Heart left ventricle (tissue), 16 donors: Measurements from ENCODE around the gene EIF1B. TPM values are rescaled to one million over a fixed set of nuclear protein-coding genes. Genes with fewer than 3 reads are reported as not detected.

Experiments
- ATAC-seq, 4 donors: fragments of 200-7000 bp; cut with Tn5 transposase; one replicate each; pipeline ENCODE4 v1.9.1; 2020 to 2022; ENCODE audit warnings: moderate library complexity in 4 of 4, mild to moderate bottlenecking in 3 of 4, moderate number of reproducible peaks in 1 of 4
- DNase-seq, 5 donors: peaks; one replicate each; pipeline ENCODE4 v3.0.0-alpha.2; 2020
- H3K27ac ChIP-seq, 12 donors: fragments of 200-600 bp; sonication (generic) in 4 of 12; one replicate each; pipeline versions ENCODE4 v1.5.0 to v1.8.0; 2016 to 2022; ENCODE audit warnings: mild to moderate bottlenecking in 2 of 12
- H3K27me3 ChIP-seq, 9 donors: fragments of 200-600 bp; sonication (generic) in 2 of 9; one replicate each; pipeline versions ENCODE4 v1.5.1 to v1.8.0; 2016 to 2022; ENCODE audit warnings: mild to moderate bottlenecking in 3 of 9
- H3K36me3 ChIP-seq, 9 donors: fragments of 200-600 bp; sonication (generic) in 2 of 9; one replicate each; pipeline versions ENCODE4 v1.5.0 to v1.8.0; 2018 to 2022; ENCODE audit warnings: mild to moderate bottlenecking in 2 of 9
- H3K4me1 ChIP-seq, 12 donors: fragments of 200-600 bp; sonication (generic) in 4 of 12; one replicate each; pipeline versions ENCODE4 v1.5.0 to v1.8.0; 2016 to 2022; ENCODE audit warnings: mild to moderate bottlenecking in 3 of 12
- H3K4me3 ChIP-seq, 12 donors: fragments of 200-600 bp; sonication (generic) in 4 of 12; one replicate each; pipeline versions ENCODE4 v1.5.0 to v1.8.0; 2017 to 2022; ENCODE audit warnings: mild to moderate bottlenecking in 9 of 12, moderate library complexity in 4 of 12
- H3K9me3 ChIP-seq, 12 donors: fragments of 200-600 bp; sonication (generic) in 4 of 12; one replicate each; pipeline versions ENCODE4 v1.5.0 to v1.8.0; 2016 to 2022; ENCODE audit warnings: mild to moderate bottlenecking in 1 of 12
- POLR2A ChIP-seq, 2 donors: fragments of 450-650 bp; IDR thresholded peaks; one replicate each; pipeline ENCODE4 v1.6.1; 2017; ENCODE audit warnings: antibody characterized with exemption in 2 of 2, mild to moderate bottlenecking in 2 of 2, moderate library complexity in 2 of 2
- WGBS, 4 donors: extraction: QIAGEN DNeasy Blood & Tissue Kit in 2 of 4; methylation state at CpG; one replicate each; pipeline versions ENCODE4 v1.1.5 to v1.1.7; 2013 to 2018; 5-methylcytosine and 5-hydroxymethylcytosine counted together
- intact Hi-C, 10 donors: fragments of 100-400 bp; cut with DNase I; formaldehyde crosslinking; loops; one replicate each; pipeline versions ENCODE4 v1.11.1 to v1.14.2; 2022
- polyA plus RNA-seq, 2 donors: library from polyadenylated mRNA; stranded (reverse); fragments of 200-250 nt; gene quantifications; one replicate each; pipeline ENCODE4 v1.2.3, GENCODE V29; 2013
- total RNA-seq, 9 donors: library from RNA; depleted of rRNA in 2 of 9; stranded (reverse); fragments of >200 nt in 2 of 9; fragmentation: NEBNext Ultra II Directional in 3 of 9; extraction: Animal tissue kit (Norgen Biotek cat#: 25700) in 3 of 9; gene quantifications; one replicate each; pipeline versions ENCODE4 v1.1.0 to v1.2.4, GENCODE V29; 2016 to 2023
- TF ChIP-seq, protein P1 (sequence below), 12 donors: fragments of 200-600 bp; sonication (generic) in 4 of 12; IDR thresholded peaks; one replicate each; pipeline versions ENCODE4 v1.5.0 to v1.8.0; 2018 to 2022; ENCODE audit warnings: antibody characterized with exemption in 12 of 12, mild to moderate bottlenecking in 5 of 12
- donor health status: ischemic (EF 13 %, LVEDD 7.1; RV severe dilation, severe dysfunction).
- donor health status: healthy with polysubstance abuse.
- donor health status: DM: no; HTN: yes; CAD: no.
- donor health status: DM: no; HTN: no; CAD: no.
- donor health status: ischemic (EF 25% LVEDD 6.9; RV normal size, moderate dysfunction).
- donor health status: ischemic (EF 25% LVEDD 5.7; RV mildly dilated, moderate dysfunction).
- donor health status: healthy.
- donor health status: DM: yes; HTN: yes; CAD: no.
- donor health status: ischemic (EF 35%, LVEDD 5.7; RV mildly dilated, moderate dysfunction).
- donor health status: nonischemic (EF 11% LVEDD 7.7; RV severe dilation, severe dysfunction).
- donor health status: DM: yes; HTN: yes; CAD: no.
- donor health status: PGD.
- donor health status: ischemic (EF 29% LVEDD 5.4; RV normal size, mild dysfunction).
- donor health status: nonischemic (EF 23%, LVEDD 6.1; RV moderate dilation, normal function).

The EIF1B gene
- total and polyA plus RNA-seq, 11 donors, result 64.0 to 590 (median 289) TPM

- H3K9me3 ChIP-seq, result peaks cover 0 to 13% (median 0%) of the 10 kb centered on the region in 12 donors
- no peak overlapping the region for H3K4me3 ChIP-seq
- intact Hi-C loops, result no loop called here
- H3K27ac ChIP-seq, result no peak overlapping the region
- H3K36me3 ChIP-seq, result no peaks in the 10 kb centered on the region
- ATAC-seq, result no peak
- H3K4me1 ChIP-seq, result no peaks in the 10 kb centered on the region
- no peak for DNase-seq
- TF ChIP-seq, protein P1, sequence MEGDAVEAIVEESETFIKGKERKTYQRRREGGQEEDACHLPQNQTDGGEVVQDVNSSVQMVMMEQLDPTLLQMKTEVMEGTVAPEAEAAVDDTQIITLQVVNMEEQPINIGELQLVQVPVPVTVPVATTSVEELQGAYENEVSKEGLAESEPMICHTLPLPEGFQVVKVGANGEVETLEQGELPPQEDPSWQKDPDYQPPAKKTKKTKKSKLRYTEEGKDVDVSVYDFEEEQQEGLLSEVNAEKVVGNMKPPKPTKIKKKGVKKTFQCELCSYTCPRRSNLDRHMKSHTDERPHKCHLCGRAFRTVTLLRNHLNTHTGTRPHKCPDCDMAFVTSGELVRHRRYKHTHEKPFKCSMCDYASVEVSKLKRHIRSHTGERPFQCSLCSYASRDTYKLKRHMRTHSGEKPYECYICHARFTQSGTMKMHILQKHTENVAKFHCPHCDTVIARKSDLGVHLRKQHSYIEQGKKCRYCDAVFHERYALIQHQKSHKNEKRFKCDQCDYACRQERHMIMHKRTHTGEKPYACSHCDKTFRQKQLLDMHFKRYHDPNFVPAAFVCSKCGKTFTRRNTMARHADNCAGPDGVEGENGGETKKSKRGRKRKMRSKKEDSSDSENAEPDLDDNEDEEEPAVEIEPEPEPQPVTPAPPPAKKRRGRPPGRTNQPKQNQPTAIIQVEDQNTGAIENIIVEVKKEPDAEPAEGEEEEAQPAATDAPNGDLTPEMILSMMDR (IDR thresholded peaks at IDR 0.05), result no peak
- no peak for TF ChIP-seq POLR2A (IDR thresholded peaks at IDR 0.05)
- no peaks in the 10 kb centered on the region for H3K27me3 ChIP-seq
These were observed 41.0 kb downstream of the EIF1B start for GRCh38 chr3:40350529-40350928.

- H3K4me3 ChIP-seq, result no peak overlapping the region
- no peaks in the 10 kb centered on the region for H3K4me1 ChIP-seq
- DNase-seq (no peak), ATAC-seq (no peak)
- no peaks in the 10 kb centered on the region for H3K36me3 ChIP-seq
- H3K27ac ChIP-seq, result no peak overlapping the region
- WGBS, 4 donors, result 56 to 93% (median 82%) methylated on average over 2 of the region's 2 CpGs
- intact Hi-C loops, result no loop called here
- no peaks in the 10 kb centered on the region for H3K27me3 ChIP-seq
- TF ChIP-seq POLR2A (IDR thresholded peaks at IDR 0.05), result no peak
- TF ChIP-seq, protein P1 (IDR thresholded peaks at IDR 0.05), result no peak
- H3K9me3 ChIP-seq, result peaks cover 0 to 7% (median 0%) of the 10 kb centered on the region in 12 donors
These were observed 45.9 kb downstream of the EIF1B start for GRCh38 chr3:40355410-40355809.

- H3K4me1 ChIP-seq, result peaks cover 0 to 2% (median 0%) of the 10 kb centered on the region in 12 donors
- TF ChIP-seq POLR2A (IDR thresholded peaks at IDR 0.05), result no peak
- TF ChIP-seq, protein P1 (IDR thresholded peaks at IDR 0.05), result no peak
- ATAC-seq (no peak), DNase-seq (no peak)
- no peaks in the 10 kb centered on the region for H3K36me3 ChIP-seq
- no peaks in the 10 kb centered on the region for H3K27me3 ChIP-seq
- intact Hi-C loops, result no loop called here
- no peak overlapping the region for H3K4me3 ChIP-seq
- WGBS, 4 donors, result 69 to 83% (median 73%) methylated on average over 1 of the region's 1 CpG
- H3K27ac ChIP-seq, result no peak overlapping the region
- H3K9me3 ChIP-seq, result no peaks in the 10 kb centered on the region
These were observed 48.9 kb downstream of the EIF1B start for GRCh38 chr3:40358454-40358853.

Other genes starting within 250 kb of the EIF1B start
- under 1 TPM; 0.12 to 0.83 (median 0.39) TPM for gene ENTPD3, start 77.5 kb downstream of the EIF1B start, total RNA-seq
- gene ENTPD3, start 77.5 kb downstream of the EIF1B start, polyA plus RNA-seq, result under 1 TPM; 0.19 to 0.30 TPM
- 1,000 to 10,000 TPM in 6 of 9 donors, 100 to 1,000 TPM in 3; 159 to 1,346 (median 1,032) TPM for gene RPL14, start 147.6 kb downstream of the EIF1B start, total RNA-seq
- gene RPL14, start 147.6 kb downstream of the EIF1B start, polyA plus RNA-seq, result 1,000 to 10,000 TPM; 1,136 to 1,245 TPM
- 1 to 10 TPM; 2.8 to 8.2 (median 4.8) TPM for gene ZNF619, start 167.4 kb downstream of the EIF1B start, total RNA-seq
- 1 to 10 TPM; 1.3 to 2.7 TPM for gene ZNF619, start 167.4 kb downstream of the EIF1B start, polyA plus RNA-seq
- 1 to 10 TPM; 1.1 to 4.4 (median 2.5) TPM for gene ZNF620, start 196.3 kb downstream of the EIF1B start, total RNA-seq
- 1 to 10 TPM; 1.1 to 2.5 TPM for gene ZNF620, start 196.3 kb downstream of the EIF1B start, polyA plus RNA-seq
- gene ZNF621, start 215.3 kb downstream of the EIF1B start, total RNA-seq, result 10 to 100 TPM in 4 of 9 donors, 1 to 10 TPM in 5; 7.6 to 14.3 (median 9.7) TPM
- gene ZNF621, start 215.3 kb downstream of the EIF1B start, polyA plus RNA-seq, result 1 to 10 TPM; 7.4 to 7.5 TPM